SK-N-MC (cell line): ENCODE measurements around the gene RP2.
A peak's percentile ranks its signal among the peaks of the same experiment; 100 is the strongest.

Source experiments
- DNase-seq: peaks from one replicate; pipeline ENCODE4 v3.0.0-alpha.2; 2011; ENCODE audit warnings: low read depth, low spot score
- H3K27ac ChIP-seq: fragments of 200-600 bp; sonication (generic); 2 replicates; pipeline ENCODE4 v1.5.1; 2016; ENCODE audit warnings: mixed run types
- H3K36me3 ChIP-seq: fragments of 200-600 bp; sonication (generic); 2 replicates; pipeline ENCODE4 v1.6.1; 2017; ENCODE audit warnings: antibody characterized with exemption, low read length, mixed read lengths; ENCODE audit not compliant: insufficient read depth
- H3K4me3 ChIP-seq: fragments of 200-600 bp; sonication (generic); 2 replicates; pipeline ENCODE4 v1.5.1; 2016
- H3K9ac ChIP-seq: fragments of 200-600 bp; sonication (generic); 2 replicates; pipeline ENCODE4 v1.8.0; 2017; ENCODE audit warnings: mixed run types, mixed read lengths; ENCODE audit not compliant: insufficient read length
- H3K9me3 ChIP-seq: fragments of 200-600 bp; sonication (generic); 2 replicates; pipeline ENCODE4 v1.6.1; 2017; ENCODE audit warnings: low read depth, mild to moderate bottlenecking, antibody characterized with exemption, low read length, moderate library complexity, mixed read lengths
- EZH2 ChIP-seq: fragments of 200-600 bp; sonication (generic); IDR thresholded peaks from one replicate; pipeline ENCODE4 v1.6.1; 2017; ENCODE audit warnings: antibody characterized with exemption
- FOXP2 ChIP-seq: optimal IDR thresholded peaks from 2 replicates; pipeline ENCODE3; 2011; ENCODE audit warnings: mild to moderate bottlenecking, moderate library complexity; ENCODE audit not compliant: insufficient read depth; ENCODE audit errors: extremely low read length, control extremely low read depth
- POLR2AphosphoS5 ChIP-seq: IDR thresholded peaks from 2 replicates; pipeline ENCODE4 v1.6.1; 2012; ENCODE audit warnings: mild to moderate bottlenecking, low read depth, low read length, borderline replicate concordance

RP2 gene

DNA sequence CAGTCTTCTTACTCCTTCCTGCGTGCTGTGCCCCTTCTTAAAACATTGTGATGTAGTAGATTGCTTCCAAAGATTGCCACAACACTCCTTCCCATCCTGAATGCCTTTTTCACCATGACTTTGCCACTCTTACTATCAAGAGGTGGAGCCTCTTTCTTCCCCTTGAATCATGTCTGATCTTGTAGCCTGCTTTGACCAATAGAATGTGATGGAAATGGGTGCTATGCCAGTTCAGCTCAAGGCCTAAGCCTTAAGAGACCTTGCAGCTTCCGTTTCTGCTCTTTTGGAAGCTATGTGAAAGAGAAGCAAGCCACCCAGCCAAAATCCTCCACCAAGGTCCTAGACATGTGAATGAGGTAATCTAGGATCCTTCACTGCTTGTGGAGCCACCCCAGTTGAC, 31.6 kb upstream of the RP2 start:
- no peak overlapping the region for H3K4me3 ChIP-seq
- H3K27ac ChIP-seq: no peak overlapping the region
- TF ChIP-seq EZH2 (no peak), POLR2AphosphoS5 (no peak), FOXP2 (no peak)
- H3K9me3 ChIP-seq: no peaks in the 10 kb centered on the region
- DNase-seq: no peak
- H3K9ac ChIP-seq: no peak overlapping the region
- H3K36me3 ChIP-seq: no peaks in the 10 kb centered on the region

- TF ChIP-seq EZH2 (no peak), FOXP2 (no peak), POLR2AphosphoS5 (no peak)
- no peak for DNase-seq
- H3K27ac ChIP-seq: no peak overlapping the region
Measured at GRCh38 chrX:46811121-46811520, 25.7 kb upstream of the RP2 start.

GRCh38 chrX:46812445-46812844, 24.4 kb upstream of the RP2 start:
- DNase-seq: no peak
- Histone ChIP-seq H3K9ac (no peak overlapping the region), H3K27ac (no peak overlapping the region), H3K9me3 (no peaks in the 10 kb centered on the region), H3K36me3 (no peaks in the 10 kb centered on the region), H3K4me3 (no peak overlapping the region)
- TF ChIP-seq FOXP2 (no peak), EZH2 (no peak), POLR2AphosphoS5 (no peak)

More at GRCh38 chrX:46811121-46811520, 25.7 kb upstream of the RP2 start:
- no peak overlapping the region for H3K9ac ChIP-seq
- H3K4me3 ChIP-seq: no peak overlapping the region
- no peaks in the 10 kb centered on the region for H3K9me3 ChIP-seq
- H3K36me3 ChIP-seq: no peaks in the 10 kb centered on the region

GRCh38 chrX:46814966-46815365, 21.9 kb upstream of the RP2 start:
- H3K9me3 ChIP-seq: no peaks in the 10 kb centered on the region
- no peak overlapping the region for H3K9ac ChIP-seq
- DNase-seq: no peak
- H3K27ac ChIP-seq: no peak overlapping the region
- no peaks in the 10 kb centered on the region for H3K36me3 ChIP-seq
- TF ChIP-seq FOXP2: no peak
- no peak overlapping the region for H3K4me3 ChIP-seq

DNA sequence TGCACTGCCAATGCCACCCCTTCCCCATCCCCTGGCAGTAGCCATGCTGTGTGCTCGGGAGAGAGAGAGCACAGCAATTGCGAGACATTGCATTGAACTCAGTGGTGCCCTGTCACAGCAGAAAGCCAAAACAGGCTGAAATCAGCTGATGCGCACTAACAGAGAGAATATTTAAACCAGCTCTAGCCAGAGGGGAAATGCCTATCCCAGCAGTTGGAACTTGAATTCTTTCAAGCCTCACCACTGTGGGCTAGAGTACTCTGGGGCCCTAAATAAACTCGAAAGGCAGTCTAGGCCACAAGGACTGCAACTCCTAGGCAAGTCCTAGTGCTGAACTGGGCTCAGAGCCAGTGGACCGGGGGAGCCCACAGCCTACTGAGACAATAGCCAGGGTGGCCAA, 17.7 kb upstream of the RP2 start:
- Histone ChIP-seq H3K27ac (peak overlapping the region; percentile 26; the same call in 1 of the 2 replicates), H3K9me3 (no peaks in the 10 kb centered on the region), H3K4me3 (no peak overlapping the region), H3K36me3 (no peaks in the 10 kb centered on the region), H3K9ac (no peak overlapping the region)
- DNase-seq: peak; percentile 12
- TF ChIP-seq FOXP2 (no peak), EZH2 (no peak), POLR2AphosphoS5 (no peak)

DNA sequence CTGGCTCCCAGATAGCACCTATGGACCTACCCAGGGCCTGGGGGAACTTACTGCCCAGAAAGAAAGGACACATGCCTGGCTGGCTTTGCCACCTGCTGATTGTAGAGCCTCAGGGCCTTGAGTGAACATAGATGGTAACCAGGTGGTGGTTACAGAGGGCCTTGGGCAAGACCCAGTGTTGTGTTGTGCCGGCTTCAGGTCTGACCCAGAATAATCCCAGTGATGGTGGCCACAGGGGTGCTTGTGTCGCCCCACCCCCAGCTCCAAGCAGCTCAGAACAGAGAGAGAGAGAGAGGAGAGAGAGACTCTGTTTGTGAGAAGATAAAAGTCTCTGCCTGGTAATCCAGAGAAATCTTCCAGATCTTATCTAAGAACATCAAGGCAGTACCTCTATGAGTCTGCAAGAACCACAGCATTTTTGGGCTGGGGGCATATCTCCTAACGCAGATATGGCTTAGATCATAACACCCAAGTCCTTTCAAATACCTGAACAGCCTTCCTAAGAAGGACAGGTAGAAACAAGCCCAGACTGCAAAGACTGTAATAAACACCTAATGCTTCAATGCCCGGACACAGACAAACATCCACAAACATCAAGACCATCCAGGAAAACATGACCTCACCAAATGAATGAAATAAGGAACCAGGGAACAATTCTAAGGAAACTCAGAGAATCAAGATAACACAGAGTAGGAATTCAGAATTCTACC, 16.3 kb upstream of the RP2 start:
- DNase-seq: no peak
- H3K9me3 ChIP-seq: no peaks in the 10 kb centered on the region
- no peak overlapping the region for H3K9ac ChIP-seq
- H3K27ac ChIP-seq: no peak overlapping the region
- H3K36me3 ChIP-seq: no peaks in the 10 kb centered on the region
- no peak for TF ChIP-seq POLR2AphosphoS5
- TF ChIP-seq EZH2: no peak
- TF ChIP-seq FOXP2: no peak
- H3K4me3 ChIP-seq: no peak overlapping the region

DNA sequence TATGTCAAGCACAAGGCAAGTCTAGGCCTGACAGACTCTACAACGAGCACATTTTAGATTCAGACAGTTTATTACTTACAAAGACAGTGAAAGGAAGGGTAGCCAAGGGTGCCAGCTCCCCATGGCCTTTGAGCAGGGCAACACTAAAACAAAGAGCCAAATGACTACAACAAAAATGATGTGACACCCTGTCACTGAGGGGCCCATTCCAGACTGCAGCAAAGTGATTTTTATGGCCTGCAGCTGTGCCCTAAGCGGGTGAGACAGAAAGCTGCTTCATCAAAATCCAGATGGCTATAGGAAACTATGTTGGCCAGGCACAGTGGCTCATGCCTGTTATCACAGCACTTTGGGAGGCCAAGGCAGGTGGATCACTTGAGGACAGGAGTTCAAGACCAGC, 13.4 kb upstream of the RP2 start:
- no peak overlapping the region for H3K9ac ChIP-seq
- no peaks in the 10 kb centered on the region for H3K36me3 ChIP-seq
- TF ChIP-seq EZH2 (no peak), FOXP2 (no peak), POLR2AphosphoS5 (no peak)
- no peak for DNase-seq
- H3K4me3 ChIP-seq: no peak overlapping the region
- H3K9me3 ChIP-seq: no peaks in the 10 kb centered on the region
- no peak overlapping the region for H3K27ac ChIP-seq

DNA sequence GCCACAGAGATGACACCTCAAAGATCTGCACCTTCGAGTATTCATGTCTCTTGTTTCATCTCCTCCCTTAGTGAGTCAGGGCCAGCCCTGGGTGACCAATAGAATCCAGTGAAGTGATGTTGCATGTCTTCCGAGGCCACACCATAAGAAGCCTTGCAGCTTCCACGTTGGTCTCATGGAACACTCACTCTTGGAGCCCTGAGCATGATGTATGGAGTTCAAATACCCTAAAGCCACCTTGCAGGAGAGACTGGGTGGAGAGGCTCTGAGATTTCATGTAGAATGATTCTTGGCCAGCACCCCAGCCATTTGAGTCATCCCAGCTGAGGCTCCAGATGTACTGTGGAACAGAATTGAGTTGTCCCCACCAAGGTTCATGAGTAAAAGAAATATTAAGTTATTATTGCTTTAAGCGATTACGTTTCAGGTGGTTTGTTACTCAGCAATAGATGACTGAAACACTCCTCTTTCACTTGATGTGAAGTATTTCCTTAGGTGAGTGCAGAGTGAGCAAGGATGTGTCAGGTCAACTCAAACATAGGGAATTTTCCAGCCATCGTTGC, 5.0 kb upstream of the RP2 start:
- H3K36me3 ChIP-seq: no peaks in the 10 kb centered on the region
- H3K9ac ChIP-seq: no peak overlapping the region
- no peaks in the 10 kb centered on the region for H3K9me3 ChIP-seq
- no peak for DNase-seq
- H3K27ac ChIP-seq: no peak overlapping the region
- no peak overlapping the region for H3K4me3 ChIP-seq
- TF ChIP-seq FOXP2 (no peak), POLR2AphosphoS5 (no peak), EZH2 (no peak)
